DMS 273 treated with DMSO at 0.1 percent for 48 hours (cell line): ENCODE results near the gene PROS1.
"Not testable (repeated sequence)": the region's sequence is repeated elsewhere in the genome, so short reads cannot be mapped to it uniquely, and the experiment has no call there.

Source experiments
- DNase-seq: peaks from one replicate; lab custom pipeline; 2025; lab: John Stamatoyannopoulos, UW

Gene PROS1

GRCh38 chr3:93873412-93873811 lies 100.3 kb downstream of the PROS1 start:
- DNase-seq = not testable (repeated sequence)

- no peak for DNase-seq
Observed at GRCh38 chr3:93867425-93867824, 106.3 kb downstream of the PROS1 start.

DNA sequence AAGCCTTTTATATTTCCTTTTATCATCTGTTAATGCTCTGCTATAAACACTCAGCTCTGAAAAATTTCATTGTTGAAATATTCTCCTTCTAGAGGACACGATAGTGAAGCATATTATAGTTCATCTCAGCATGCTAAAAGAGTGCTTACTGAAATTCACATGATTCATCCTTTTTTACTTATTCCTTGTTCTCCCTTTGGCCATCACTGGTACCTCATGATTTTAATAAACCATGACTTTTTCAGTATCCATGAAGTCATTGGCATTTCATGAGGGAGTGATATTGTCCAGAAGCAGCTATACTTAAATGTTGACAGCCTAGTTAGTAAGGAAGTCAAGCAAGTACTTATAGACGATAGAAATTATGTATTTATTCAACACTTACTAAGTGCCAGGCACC lies 112.7 kb downstream of the PROS1 start:
- DNase-seq = no peak

DNA sequence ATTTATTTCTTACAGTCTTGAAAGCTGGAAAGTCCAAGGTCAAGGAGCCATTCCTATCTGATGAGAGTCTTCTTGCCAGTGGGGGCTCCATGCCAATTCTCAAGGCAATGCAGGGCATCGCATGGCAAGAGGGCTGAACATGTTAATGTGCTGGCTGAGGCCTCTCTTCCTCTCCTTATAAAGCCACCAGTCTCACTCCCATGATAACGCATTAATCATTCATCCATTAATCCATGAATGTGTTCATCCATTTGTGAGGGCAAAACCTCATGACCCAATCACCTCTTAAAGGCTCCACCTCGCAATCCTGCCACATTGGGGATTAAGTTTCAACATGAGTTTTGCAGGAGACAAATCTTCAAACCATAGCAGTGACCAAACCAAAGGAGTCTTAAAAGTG lies 118.3 kb downstream of the PROS1 start:
- DNase-seq = no peak

GRCh38 chr3:93852228-93852627 lies 121.5 kb downstream of the PROS1 start:
- DNase-seq = not testable (repeated sequence)

- DNase-seq = no peak
Observed at GRCh38 chr3:93843981-93844380, 129.7 kb downstream of the PROS1 start.

DNA sequence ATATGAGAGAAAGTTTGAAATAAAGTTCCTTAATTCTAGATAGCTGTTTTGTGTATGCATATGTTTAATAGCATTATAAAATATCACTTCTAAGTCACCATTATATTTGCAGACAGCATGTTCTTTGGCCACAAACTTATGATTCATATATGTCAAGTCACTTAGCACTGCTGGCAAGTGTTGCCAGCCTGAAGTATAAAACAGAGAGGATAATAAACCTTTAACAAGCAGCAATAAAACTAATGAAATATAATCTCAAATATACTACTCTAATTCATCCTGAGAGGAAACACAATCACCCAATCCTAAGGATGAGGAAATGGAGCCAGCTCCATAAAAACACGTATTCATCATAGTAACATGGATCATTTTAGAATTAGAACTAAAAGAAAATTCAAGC lies 134.5 kb downstream of the PROS1 start:
- not testable (repeated sequence) for DNase-seq
